HUES6 (cell line): ENCODE data around the gene SCRN3.
"Not testable (repeated sequence)": the region's sequence is repeated elsewhere in the genome, so short reads cannot be mapped to it uniquely, and the experiment has no call there.

ENCODE experiments used
- H3K27ac ChIP-seq: 2 replicates; pipeline ENCODE4 v1.7.0; 2013; ENCODE audit warnings: low read depth, mild to moderate bottlenecking, low read length, inconsistent platforms
- H3K27me3 ChIP-seq: 2 replicates; pipeline ENCODE4 v1.6.1; 2013; ENCODE audit warnings: low read length; ENCODE audit not compliant: control insufficient read depth, insufficient read depth
- H3K36me3 ChIP-seq: 2 replicates; pipeline ENCODE4 v1.6.1; 2013; ENCODE audit warnings: low read length; ENCODE audit not compliant: control insufficient read depth, insufficient read depth
- H3K4me1 ChIP-seq: 2 replicates; pipeline ENCODE4 v1.6.1; 2013; ENCODE audit warnings: low read length; ENCODE audit not compliant: control insufficient read depth, insufficient read depth
- H3K4me3 ChIP-seq: 2 replicates; pipeline ENCODE4 v1.5.1; 2013; ENCODE audit warnings: low read depth, low read length
- H3K9ac ChIP-seq: one replicate; pipeline ENCODE4 v1.6.1; 2013; ENCODE audit warnings: mild to moderate bottlenecking, low read length
- H3K9me3 ChIP-seq: 2 replicates; pipeline ENCODE4 v1.6.1; 2013; ENCODE audit warnings: low read depth, low read length; ENCODE audit not compliant: control insufficient read depth, insufficient read depth

Gene SCRN3, protein sequence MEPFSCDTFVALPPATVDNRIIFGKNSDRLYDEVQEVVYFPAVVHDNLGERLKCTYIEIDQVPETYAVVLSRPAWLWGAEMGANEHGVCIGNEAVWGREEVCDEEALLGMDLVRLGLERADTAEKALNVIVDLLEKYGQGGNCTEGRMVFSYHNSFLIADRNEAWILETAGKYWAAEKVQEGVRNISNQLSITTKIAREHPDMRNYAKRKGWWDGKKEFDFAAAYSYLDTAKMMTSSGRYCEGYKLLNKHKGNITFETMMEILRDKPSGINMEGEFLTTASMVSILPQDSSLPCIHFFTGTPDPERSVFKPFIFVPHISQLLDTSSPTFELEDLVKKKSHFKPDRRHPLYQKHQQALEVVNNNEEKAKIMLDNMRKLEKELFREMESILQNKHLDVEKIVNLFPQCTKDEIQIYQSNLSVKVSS

DNA sequence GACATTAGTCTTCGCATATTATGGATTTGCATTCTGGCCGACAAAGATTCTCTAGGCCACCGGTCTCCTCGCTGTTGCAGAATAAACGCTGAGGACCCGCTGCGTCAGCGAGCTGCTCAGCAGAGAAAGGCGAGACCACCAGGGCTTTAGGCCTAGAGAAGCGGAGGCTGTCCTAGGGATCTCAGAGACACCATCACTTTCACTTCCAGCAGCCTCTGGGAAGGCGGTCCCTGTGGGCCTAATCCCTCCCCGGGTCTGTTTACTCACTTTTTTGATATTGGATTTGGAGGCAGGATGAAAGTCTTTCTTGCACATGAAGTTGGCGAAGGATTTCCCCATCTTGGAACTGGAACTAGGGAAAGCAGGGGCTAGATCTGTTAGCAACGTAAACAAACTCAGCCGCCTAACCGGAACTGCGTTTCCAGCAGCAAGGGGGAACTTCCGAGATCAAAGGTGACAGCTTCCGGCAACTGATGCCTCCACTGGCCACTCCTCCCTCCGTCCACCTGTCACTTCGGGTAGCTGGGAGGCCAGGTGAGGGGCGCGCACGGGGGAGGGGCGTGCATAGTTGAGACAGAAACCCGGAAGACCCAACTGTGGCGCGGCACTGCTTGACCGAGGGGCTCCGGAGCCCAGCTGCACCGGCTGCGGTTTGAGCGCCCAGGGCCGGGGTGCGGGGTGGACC is at the start of gene SCRN3:
SCRN3 (plus strand) TSS at position 447 of the 685 bp plus-strand sequence. CDS start 2,554 bp downstream, outside the sequence.
- Histone ChIP-seq H3K4me1 (0 out of 2 replicates have a peak, but pooled peaks cover 5% of the 10 kb centered on the region), H3K36me3 (0 out of 2 replicates have a peak, but pooled peaks cover 2% of the 10 kb centered on the region), H3K9ac (peak within 1 kb of the TSS; percentile 80), H3K4me3 (peak within 1 kb of the TSS; percentile 95), H3K9me3 (no peaks in the 10 kb centered on the region), H3K27me3 (no peaks in the 10 kb centered on the region), H3K27ac (no peak within 1 kb of the TSS)

DNA sequence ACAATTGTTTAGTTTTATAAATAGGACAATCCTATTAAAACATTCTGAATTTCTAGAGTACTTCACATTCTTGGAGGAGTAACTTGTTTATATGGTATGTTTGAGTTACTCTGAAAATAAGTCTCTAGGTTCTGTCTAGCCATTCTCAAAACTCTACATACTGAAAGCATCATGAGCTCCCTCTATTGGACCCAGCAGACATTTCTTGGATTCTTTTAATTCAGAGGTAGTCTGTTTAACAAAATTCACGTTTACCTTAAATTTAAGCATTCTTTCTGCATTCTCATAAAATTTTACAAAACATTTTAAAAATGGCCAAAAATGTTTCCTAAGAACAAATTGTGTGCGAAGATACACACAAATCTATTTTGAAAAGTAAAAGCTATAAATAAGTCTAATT is 45.5 kb upstream of the SCRN3 start:
- H3K9me3 ChIP-seq = no peaks in the 10 kb centered on the region
- H3K27me3 ChIP-seq = peaks cover 12% of the 10 kb centered on the region
- no peak overlapping the region for H3K9ac ChIP-seq
- no peak overlapping the region for H3K27ac ChIP-seq
- H3K4me1 ChIP-seq = peaks cover 12% of the 10 kb centered on the region; the same call in 1 of the 2 replicates
- peaks cover 4% of the 10 kb centered on the region; the same call in 1 of the 2 replicates for H3K36me3 ChIP-seq
- no peak overlapping the region for H3K4me3 ChIP-seq

DNA sequence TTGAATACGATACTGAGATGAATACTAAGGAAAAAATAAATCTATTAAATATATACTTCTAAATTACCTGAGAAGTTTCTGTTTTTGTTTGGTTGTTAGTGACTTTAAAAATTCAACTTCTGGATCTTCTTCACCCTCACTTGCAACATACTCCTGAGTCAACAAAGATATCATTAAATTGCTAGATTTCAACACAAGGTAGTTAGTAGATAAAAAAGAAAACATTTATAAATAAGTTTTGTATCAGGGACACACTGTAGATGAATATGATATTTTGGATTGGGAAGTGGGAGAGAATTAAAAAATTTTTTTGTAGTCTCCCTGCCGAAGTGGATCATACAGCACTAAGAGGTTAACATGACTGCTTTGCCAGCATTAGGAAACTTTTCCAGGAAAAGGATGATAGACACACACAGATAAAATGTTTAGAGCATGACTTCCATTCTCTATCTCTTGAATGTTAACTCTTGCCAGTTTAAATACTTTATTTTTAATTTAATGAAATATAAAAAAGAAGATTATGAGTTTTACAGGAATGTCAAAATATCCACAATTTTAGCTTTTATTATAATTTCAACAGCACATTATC is 44.8 kb upstream of the SCRN3 start:
- Histone ChIP-seq H3K4me1 (peaks cover 12% of the 10 kb centered on the region; the same call in 1 of the 2 replicates), H3K9me3 (no peaks in the 10 kb centered on the region), H3K27me3 (peaks cover 5% of the 10 kb centered on the region; the same call in 1 of the 2 replicates), H3K36me3 (peaks cover 4% of the 10 kb centered on the region; the same call in 1 of the 2 replicates), H3K9ac (no peak overlapping the region), H3K27ac (no peak overlapping the region), H3K4me3 (no peak overlapping the region)

DNA sequence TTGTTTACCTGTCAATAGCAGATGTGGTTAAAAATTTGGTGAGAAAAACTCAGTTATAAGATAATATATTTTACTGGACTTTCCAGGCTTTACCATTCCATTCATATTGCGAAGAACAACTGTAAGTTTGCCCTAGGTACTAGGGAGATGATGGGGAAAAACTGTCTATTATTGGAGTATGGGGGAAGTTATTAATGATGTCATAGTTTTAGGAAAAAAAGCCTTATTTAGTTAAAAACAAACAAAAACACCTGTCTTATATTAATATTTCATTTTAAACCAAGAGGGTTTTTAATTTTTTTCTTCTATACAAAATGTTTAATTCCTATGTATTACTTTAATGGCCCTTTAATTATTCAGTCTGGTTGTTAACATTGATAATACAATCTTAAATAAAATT is 42.5 kb upstream of the SCRN3 start:
- H3K36me3 ChIP-seq = peaks cover 4% of the 10 kb centered on the region; the same call in 1 of the 2 replicates
- no peaks in the 10 kb centered on the region for H3K9me3 ChIP-seq
- no peak overlapping the region for H3K4me3 ChIP-seq
- no peak overlapping the region for H3K27ac ChIP-seq
- H3K27me3 ChIP-seq = no peaks in the 10 kb centered on the region
- H3K4me1 ChIP-seq = no peaks in the 10 kb centered on the region
- H3K9ac ChIP-seq = no peak overlapping the region

DNA sequence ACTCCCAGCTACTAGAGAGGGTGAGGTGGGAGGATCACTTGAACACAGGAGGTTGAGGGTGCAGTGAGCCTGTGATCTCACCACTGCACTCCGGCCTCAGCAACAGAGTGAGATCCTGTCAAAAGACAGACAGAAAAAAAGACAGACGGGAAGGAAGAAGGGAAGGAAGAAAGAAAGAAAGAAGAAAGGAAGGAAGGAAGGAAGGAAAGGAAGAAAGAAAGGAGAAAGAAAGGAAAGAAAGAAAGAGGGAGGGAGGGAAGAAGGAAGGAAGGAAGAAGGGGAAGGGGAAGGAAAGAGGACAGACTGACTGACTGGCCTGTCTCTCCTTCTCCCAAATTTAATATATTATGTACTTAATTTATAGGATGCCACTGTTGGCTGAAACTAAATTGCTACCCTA is 39.2 kb upstream of the SCRN3 start:
- H3K9ac ChIP-seq = no peak overlapping the region
- H3K9me3 ChIP-seq = no peaks in the 10 kb centered on the region
- no peaks in the 10 kb centered on the region for H3K36me3 ChIP-seq
- H3K4me3 ChIP-seq = no peak overlapping the region
- H3K27ac ChIP-seq = no peak overlapping the region
- H3K27me3 ChIP-seq = no peaks in the 10 kb centered on the region
- H3K4me1 ChIP-seq = no peaks in the 10 kb centered on the region

DNA sequence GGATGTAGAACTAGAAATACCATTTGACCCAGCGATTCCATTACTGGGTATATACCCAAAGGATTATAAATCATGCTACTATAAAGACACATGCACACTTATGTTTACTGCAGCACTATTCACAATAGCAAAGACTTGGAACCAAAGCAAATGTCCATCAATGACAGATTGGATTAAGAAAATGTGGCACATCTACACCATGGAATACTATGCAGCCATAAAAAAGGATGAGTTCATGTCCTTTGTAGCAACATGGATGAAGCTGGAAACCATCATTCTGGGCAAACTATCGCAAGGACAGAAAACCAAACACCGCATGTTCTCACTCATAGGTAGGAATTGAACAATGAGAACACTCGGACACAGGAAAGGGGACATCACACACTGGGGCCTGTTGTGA is 35.9 kb upstream of the SCRN3 start:
- H3K4me3 ChIP-seq, H3K4me1 ChIP-seq, H3K27ac ChIP-seq, H3K36me3 ChIP-seq, H3K9ac ChIP-seq, H3K27me3 ChIP-seq: not testable (repeated sequence)
- H3K9me3 ChIP-seq = peaks cover 17% of the 10 kb centered on the region

DNA sequence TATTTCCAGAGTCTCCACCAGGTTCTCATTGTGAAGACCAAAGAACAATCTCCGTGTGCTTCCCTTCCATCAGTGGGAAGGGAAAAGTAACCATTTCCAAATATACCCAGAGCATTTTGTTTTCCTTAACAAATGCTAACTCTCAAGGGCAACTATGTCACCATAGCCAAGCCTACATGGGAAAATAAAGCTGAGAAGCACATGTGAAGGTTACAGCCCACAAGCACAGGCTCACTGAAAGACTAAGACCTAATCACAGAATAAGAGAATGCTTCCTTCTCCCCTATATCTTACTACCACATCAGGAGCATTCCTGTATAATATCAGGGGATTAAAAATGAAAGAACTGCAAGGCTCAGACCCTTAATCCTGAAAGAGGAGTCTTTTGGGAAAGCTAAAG is 32.6 kb upstream of the SCRN3 start:
- Histone ChIP-seq H3K9ac (no peak overlapping the region), H3K4me3 (no peak overlapping the region), H3K9me3 (peaks cover 30% of the 10 kb centered on the region), H3K4me1 (no peaks in the 10 kb centered on the region), H3K27me3 (no peaks in the 10 kb centered on the region), H3K27ac (no peak overlapping the region), H3K36me3 (peaks cover 16% of the 10 kb centered on the region)

DNA sequence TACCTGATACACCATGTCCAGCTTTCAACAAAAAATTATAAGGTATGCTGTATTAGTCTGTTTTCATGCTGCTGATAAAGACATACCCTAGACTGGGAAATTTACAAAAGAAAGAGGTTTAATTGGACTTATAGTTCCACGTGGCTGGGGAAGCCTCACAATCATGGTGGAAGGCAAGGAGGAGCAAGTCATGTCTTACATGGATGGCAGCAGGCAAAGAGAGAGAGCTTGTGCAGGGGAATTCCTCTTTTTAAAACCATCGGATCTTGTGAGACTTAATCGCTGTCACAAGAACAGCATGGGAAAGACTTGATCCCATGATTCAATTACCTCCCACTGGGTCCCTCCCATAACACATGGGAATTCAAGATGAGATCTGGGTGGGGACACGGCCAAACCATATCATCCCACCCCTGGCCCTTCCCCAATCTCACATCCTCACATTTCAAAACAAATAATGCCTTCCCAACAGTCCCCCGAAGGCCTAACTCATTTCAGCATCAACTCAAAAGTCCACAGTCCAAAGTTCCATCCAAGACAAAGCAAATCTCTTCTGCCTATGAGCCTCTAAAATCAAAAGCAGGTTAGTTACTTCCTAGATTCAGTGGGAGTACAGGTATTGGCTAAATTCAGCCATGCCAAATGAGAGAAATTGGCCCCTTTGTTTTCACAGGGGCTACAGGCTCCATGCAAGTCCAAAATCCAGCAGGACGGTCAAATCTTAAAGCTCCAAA is 31.9 kb upstream of the SCRN3 start:
- Histone ChIP-seq H3K36me3 (peaks cover 16% of the 10 kb centered on the region), H3K9me3 (peaks cover 30% of the 10 kb centered on the region)
- not testable (repeated sequence) for H3K27ac ChIP-seq, H3K9ac ChIP-seq, H3K4me3 ChIP-seq, H3K4me1 ChIP-seq, H3K27me3 ChIP-seq

DNA sequence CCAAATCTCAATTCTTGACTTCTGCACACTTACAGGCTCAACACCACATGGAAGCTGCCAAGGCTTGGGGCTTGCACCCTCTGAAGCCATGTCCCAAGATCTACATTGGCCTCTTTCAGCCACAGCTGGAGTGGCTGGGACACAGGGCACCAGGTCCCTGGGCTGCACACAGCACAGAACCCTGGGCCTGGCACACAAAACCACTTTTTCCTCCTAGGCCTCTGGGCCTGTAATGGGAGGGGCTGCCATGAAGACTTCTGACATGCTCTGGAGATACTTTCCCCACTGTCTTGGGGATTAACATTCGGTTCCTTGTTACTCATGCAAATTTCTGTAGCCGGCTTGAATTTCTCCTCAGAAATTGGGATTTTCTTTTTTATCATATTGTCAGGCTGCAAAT is 30.9 kb upstream of the SCRN3 start:
- H3K4me1 ChIP-seq = no peaks in the 10 kb centered on the region
- no peak overlapping the region for H3K27ac ChIP-seq
- H3K9me3 ChIP-seq = peaks cover 30% of the 10 kb centered on the region
- H3K36me3 ChIP-seq = peaks cover 16% of the 10 kb centered on the region
- no peak overlapping the region for H3K4me3 ChIP-seq
- H3K9ac ChIP-seq = no peak overlapping the region
- no peaks in the 10 kb centered on the region for H3K27me3 ChIP-seq

DNA sequence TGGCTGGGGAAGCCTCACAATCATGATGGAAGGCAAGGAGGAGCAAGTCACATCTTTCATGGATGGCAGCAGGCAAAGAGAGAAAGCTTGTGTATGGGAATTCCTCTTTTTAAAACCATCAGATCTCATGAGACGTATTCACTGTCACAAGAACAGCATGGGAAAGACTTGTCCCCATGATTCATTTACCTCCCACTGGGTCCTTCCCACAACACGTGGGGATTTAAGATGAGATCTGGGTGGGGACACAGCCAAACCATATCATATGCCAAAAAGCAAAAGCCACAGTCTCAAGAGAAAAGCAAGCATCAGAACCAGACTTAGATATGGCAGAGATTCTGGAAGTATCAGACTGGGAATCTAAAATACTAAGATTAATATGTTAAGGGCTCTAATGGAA is 30.0 kb upstream of the SCRN3 start:
- no peak overlapping the region for H3K27ac ChIP-seq
- no peaks in the 10 kb centered on the region for H3K27me3 ChIP-seq
- peaks cover 30% of the 10 kb centered on the region for H3K9me3 ChIP-seq
- no peak overlapping the region for H3K4me3 ChIP-seq
- no peaks in the 10 kb centered on the region for H3K4me1 ChIP-seq
- H3K36me3 ChIP-seq = peaks cover 16% of the 10 kb centered on the region
- H3K9ac ChIP-seq = no peak overlapping the region
